K562 (cell line): ENCODE data around the gene ELOF1. TPM values are rescaled to one million over a fixed set of nuclear protein-coding genes. Genes with fewer than 3 reads are reported as not detected.

ENCODE experiments used
- ATAC-seq: fragments of 200-7000 bp; cut with Tn5 transposase; 3 replicates; pipeline ENCODE4 v1.9.1; 2020; ENCODE audit warnings: moderate library complexity
- BruUV-seq: library from RNA; stranded (reverse); fragments of 400-500 nt; replicated peaks from 2 replicates; lab custom pipeline; 2021; lab: Mats Ljungman, UMichigan
- CTCF ChIA-PET: fragments of 300-600 bp; formaldehyde crosslinking; extraction: SDS; loops from one replicate; lab custom pipeline; 2021; ENCODE audit warnings: low intra/inter-chr PET ratio; lab: Yijun Ruan, JAX
- POLR2A ChIA-PET: fragments of 300-600, 350-650 bp; sonication (Branson Sonifier 250); formaldehyde crosslinking; extraction: SDS; loops from one replicate; lab custom pipeline; 2021; ENCODE audit warnings: antibody characterized with exemption, inconsistent platforms; lab: Yijun Ruan, JAX
- DNase-seq, 4 experiments: peaks; one replicate each; pipeline versions ENCODE4 v3.0.0 to v3.0.0-alpha.2; 2011 to 2018; ENCODE audit warnings: low spot score in 3 of 4, mixed read lengths in 3 of 4; ENCODE audit errors: extremely low read depth in 1 of 4
- FAIRE-seq: peaks from 2 replicates; lab custom pipeline; 2011; peaks lifted over from hg19 to GRCh38; lab: Jason Lieb, UNC
- H2AFZ ChIP-seq: 2 replicates; pipeline ENCODE4 v1.6.0; 2011; ENCODE audit warnings: low read depth, low read length, control low read depth, inconsistent platforms
- H3K27ac ChIP-seq: fragments of 200-600 bp; 3 replicates; pipeline ENCODE4 v1.8.0; 2011; ENCODE audit warnings: low read depth, mild to moderate bottlenecking, control low read depth, inconsistent platforms, low read length, moderate library complexity, mixed read lengths; ENCODE audit errors: extremely low read depth
- H3K27me3 ChIP-seq, 2 experiments: fragments of 300-600 bp in 1 of 2; 2 replicates in 1 of 2; 3 replicates in 1 of 2; pipeline versions ENCODE4 v1.6.0 to v1.8.0; 2011; ENCODE audit warnings: inconsistent platforms in 2 of 2, low read length in 2 of 2, mild to moderate bottlenecking in 1 of 2, mixed read lengths in 1 of 2, moderate library complexity in 1 of 2; ENCODE audit not compliant: control insufficient read depth in 2 of 2, insufficient read depth in 2 of 2
- H3K36me3 ChIP-seq: fragments of 300-600 bp; 3 replicates; pipeline ENCODE4 v1.8.0; 2011; ENCODE audit warnings: mild to moderate bottlenecking, low read length, inconsistent platforms; ENCODE audit not compliant: control insufficient read depth, insufficient read depth
- H3K4me1 ChIP-seq, 2 experiments: fragments of 200-600 bp in 1 of 2; replicated peaks in 1 of 2; 2 replicates in 1 of 2; 3 replicates in 1 of 2; pipeline versions ENCODE4 v1.5.1 to v1.8.0; 2011; ENCODE audit warnings: inconsistent platforms in 2 of 2, low read length in 2 of 2, mild to moderate bottlenecking in 1 of 2, mixed read lengths in 1 of 2, moderate library complexity in 1 of 2; ENCODE audit not compliant: control insufficient read depth in 2 of 2, insufficient read depth in 2 of 2
- H3K4me2 ChIP-seq: 2 replicates; pipeline ENCODE4 v1.6.1; 2011; ENCODE audit warnings: low read length, control low read depth, inconsistent platforms, mixed read lengths; ENCODE audit not compliant: insufficient read depth
- H3K4me3 ChIP-seq: fragments of 200-600 bp; sonication (generic), shearing (Covaris generic); 2 replicates; pipeline ENCODE4 v1.5.1; 2016; ENCODE audit warnings: control low read depth, inconsistent platforms
- H3K79me2 ChIP-seq: fragments of 200-600 bp; 3 replicates; pipeline ENCODE4 v1.8.0; 2011; ENCODE audit warnings: low read length, inconsistent platforms; ENCODE audit not compliant: control insufficient read depth, insufficient read depth
- H3K9ac ChIP-seq, 2 experiments: 2 replicates each; pipeline versions ENCODE4 v1.6.0 to v1.6.1; 2011; ENCODE audit warnings: low read depth in 2 of 2, low read length in 2 of 2, control low read depth in 1 of 2, inconsistent platforms in 1 of 2, mild to moderate bottlenecking in 1 of 2, mixed read lengths in 1 of 2; ENCODE audit not compliant: insufficient read depth in 1 of 2
- H3K9me1 ChIP-seq: one replicate; pipeline ENCODE4 v1.6.0; 2011; ENCODE audit warnings: inconsistent platforms, mild to moderate bottlenecking, low read length, moderate library complexity; ENCODE audit not compliant: control insufficient read depth, insufficient read depth
- H3K9me3 ChIP-seq: replicated peaks from 2 replicates; pipeline ENCODE4 v1.5.1; 2011; ENCODE audit warnings: low read depth, low read length, inconsistent platforms; ENCODE audit not compliant: control insufficient read depth, insufficient read depth
- H4K20me1 ChIP-seq: replicated peaks from 2 replicates; pipeline ENCODE4 v1.6.1; 2011; ENCODE audit warnings: low read length, inconsistent platforms, mixed read lengths; ENCODE audit not compliant: control insufficient read depth, insufficient read depth
- ADNP ChIP-seq: fragments of 200-800 bp; sonication (Bioruptor generic); IDR thresholded peaks from 2 replicates; pipeline ENCODE4 v1.6.1; 2016; ENCODE audit warnings: missing genetic modification characterization, missing compliant biosample characterization
- CBFA2T3 ChIP-seq: fragments of 450-650 bp; IDR thresholded peaks from 2 replicates; pipeline ENCODE4 v1.6.1; 2017
- EGR1 ChIP-seq: fragments of 450-650 bp; conservative IDR thresholded peaks from 2 replicates; pipeline ENCODE4 v1.6.1; 2017; ENCODE audit warnings: mild to moderate bottlenecking
- HNRNPUL1 ChIP-seq: fragments of 200-400 bp; formaldehyde crosslinking; IDR thresholded peaks from 2 replicates; pipeline ENCODE4 v1.6.1; 2017; ENCODE audit warnings: low read length
- JUN ChIP-seq, 2 experiments: sonication (generic) in 1 of 2; formaldehyde crosslinking in 1 of 2; IDR thresholded peaks; 2 replicates each; pipeline versions ENCODE4 v1.6.1 to v1.8.0; 2012 to 2022; ENCODE audit warnings: borderline replicate concordance in 2 of 2, mild to moderate bottlenecking in 2 of 2, improper control_type of control experiment in 1 of 2, low read depth in 1 of 2, low read length in 1 of 2, missing genetic modification reagents in 1 of 2
- LEF1 ChIP-seq: fragments of 450-650 bp; IDR thresholded peaks from 2 replicates; pipeline ENCODE4 v1.6.1; 2016; ENCODE audit warnings: mild to moderate bottlenecking
- NCOA6 ChIP-seq: fragments of 450-650 bp; IDR thresholded peaks from 2 replicates; pipeline ENCODE4 v1.6.1; 2017; ENCODE audit warnings: mild to moderate bottlenecking
- RAD21 ChIP-seq, 2 experiments: fragments of 250-450 bp in 1 of 2; fragments of 450-650 bp in 1 of 2; sonication (Bioruptor Pico) in 1 of 2; formaldehyde crosslinking in 1 of 2; IDR thresholded peaks in 1 of 2; conservative IDR thresholded peaks in 1 of 2; 2 replicates each; pipeline versions ENCODE4 v1.4.0 to v1.8.0; 2020 to 2022; ENCODE audit warnings: mild to moderate bottlenecking in 2 of 2, moderate library complexity in 1 of 2
- RB1 ChIP-seq: fragments of 450-650 bp; IDR thresholded peaks from 2 replicates; pipeline ENCODE4 v1.6.1; 2017; ENCODE audit warnings: low read depth, mild to moderate bottlenecking
- ZNF239 ChIP-seq: fragments of 250-450 bp; sonication (Bioruptor Pico); IDR thresholded peaks from 2 replicates; pipeline ENCODE4 v1.4.0; 2020; ENCODE audit warnings: mild to moderate bottlenecking
- ZNF384 ChIP-seq: IDR thresholded peaks from 2 replicates; pipeline ENCODE4 v1.6.1; 2012; ENCODE audit warnings: low read depth, low read length, improper control_type of control experiment
- ZNF584 ChIP-seq: fragments of 200-800 bp; sonication (Bioruptor generic); IDR thresholded peaks from 2 replicates; pipeline ENCODE4 v1.6.1; 2016; ENCODE audit warnings: low read depth, mild to moderate bottlenecking, missing genetic modification characterization, missing compliant biosample characterization
- ZNF655 ChIP-seq: fragments of 250-450 bp; sonication (Bioruptor Pico); IDR thresholded peaks from 2 replicates; pipeline ENCODE4 v1.5.0; 2021
- ZNF79 ChIP-seq: fragments of 250-450 bp; sonication (Bioruptor Pico); IDR thresholded peaks from 2 replicates; pipeline ENCODE4 v1.4.0; 2020; ENCODE audit warnings: low read depth, mild to moderate bottlenecking, moderate library complexity
- WGBS: fragments of 100-300 bp; shearing (Covaris generic); methylation state at CpG from one replicate; pipeline ENCODE4 v1.1.6; 2016; ENCODE audit warnings: low coverage, mixed read lengths; ENCODE audit not compliant: insufficient coverage; ENCODE audit errors: missing lambda C conversion rate; 5-methylcytosine and 5-hydroxymethylcytosine counted together
- in situ Hi-C: fragments of 300-500 bp; cut with MboI; formaldehyde crosslinking; loops from 4 replicates; pipeline ENCODE4 v1.15.0; 2018; ENCODE audit warnings: inconsistent platforms, mixed read lengths
- intact Hi-C: fragments of 100-400 bp; cut with micrococcal nuclease; formaldehyde crosslinking; loops from 2 replicates; pipeline ENCODE4 v1.14.2; 2022
- polyA plus RNA-seq, 8 experiments: library from polyadenylated mRNA; depleted of rRNA in 4 of 8; stranded (reverse) in 5 of 8; unstranded in 3 of 8; fragments of >200 nt; fragmentation: Nextera tagmentation in 2 of 8; fragmentation: Illumina TruSeq in 1 of 8; extraction: Ambion mirVana in 2 of 8; extraction: Trizol in 1 of 8; gene quantifications; 2 replicates each; pipeline versions ENCODE4 v1.2.1 to v1.2.3, GENCODE V29; 2011 to 2014; ENCODE audit warnings: inconsistent platforms in 1 of 8, missing spikeins in 1 of 8
- total RNA-seq, 7 experiments: library from RNA; depleted of rRNA in 6 of 7; stranded (reverse); fragments of >200 nt in 6 of 7; fragmentation: Illumina TruSeq in 2 of 7; extraction: Trizol in 2 of 7; gene quantifications; 2 replicates each; pipeline versions ENCODE4 v1.2.1 to v1.2.3, GENCODE V29; 2011 to 2021; ENCODE audit warnings: low replicate concordance in 1 of 7
- TF ChIP-seq, protein P1 (sequence below): fragments of 450-650 bp; formaldehyde crosslinking; IDR thresholded peaks from 2 replicates; pipeline ENCODE4 v1.4.0; 2020; ENCODE audit warnings: mild to moderate bottlenecking, moderate library complexity
- TF ChIP-seq, protein P2 (sequence below), 2 experiments: fragments of 450-650 bp; conservative IDR thresholded peaks; 2 replicates each; pipeline ENCODE4 v1.6.1; 2017; ENCODE audit warnings: mild to moderate bottlenecking in 2 of 2, moderate library complexity in 2 of 2

The ELOF1 gene
- total and polyA plus RNA-seq, 9 of the 15 experiments (the other 6 are each of a cell fraction or from before 2014, with no cell fraction given) = 16.7 to 147 (median 74.2) TPM

GRCh38 chr19:11586331-11586730 lies 27.3 kb upstream of the ELOF1 start (continued):
- TF ChIP-seq, protein P1, sequence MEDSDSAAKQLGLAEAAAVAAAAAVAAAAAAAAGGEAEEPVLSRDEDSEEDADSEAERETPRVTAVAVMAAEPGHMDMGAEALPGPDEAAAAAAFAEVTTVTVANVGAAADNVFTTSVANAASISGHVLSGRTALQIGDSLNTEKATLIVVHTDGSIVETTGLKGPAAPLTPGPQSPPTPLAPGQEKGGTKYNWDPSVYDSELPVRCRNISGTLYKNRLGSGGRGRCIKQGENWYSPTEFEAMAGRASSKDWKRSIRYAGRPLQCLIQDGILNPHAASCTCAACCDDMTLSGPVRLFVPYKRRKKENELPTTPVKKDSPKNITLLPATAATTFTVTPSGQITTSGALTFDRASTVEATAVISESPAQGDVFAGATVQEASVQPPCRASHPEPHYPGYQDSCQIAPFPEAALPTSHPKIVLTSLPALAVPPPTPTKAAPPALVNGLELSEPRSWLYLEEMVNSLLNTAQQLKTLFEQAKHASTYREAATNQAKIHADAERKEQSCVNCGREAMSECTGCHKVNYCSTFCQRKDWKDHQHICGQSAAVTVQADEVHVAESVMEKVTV = no peak
- TF ChIP-seq, all 486 proteins: peak for 0

- Histone ChIP-seq H3K36me3 (no peaks in the 10 kb centered on the region), H3K4me3 (no peak overlapping the region), H3K9ac (peak overlapping the region; percentile 38 to 70; a peak in 2 of 4 replicates), H4K20me1 (no peaks in the 10 kb centered on the region), H3K27ac (peak overlapping the region; percentile 74; the same call in 2 of the 3 replicates), H2AFZ (peak overlapping the region; percentile 69), H3K4me1 (peaks cover 38 to 59% of the 10 kb centered on the region in 2 experiments), H3K79me2 (no peaks in the 10 kb centered on the region), H3K4me2 (peak overlapping the region; percentile 32), H3K27me3 (no peaks in the 10 kb centered on the region), H3K9me1 (no peaks in the 10 kb centered on the region), H3K9me3 (no peaks in the 10 kb centered on the region)
- peak; percentile 27 to 81 (median 36) for DNase-seq
- peak; percentile 81 for ATAC-seq
- in situ Hi-C loops (no loop called here), intact Hi-C loops (no loop called here)
- CTCF ChIA-PET = no interaction called here
- FAIRE-seq = peak; percentile 80
- 0% methylated on average over 3 of the region's 3 CpGs for WGBS
- BruUV-seq = no TSS peak
- POLR2A ChIA-PET = interaction anchor here (0.6 to 1.0 kb wide), 2 partner anchors 21 to 515 kb away, joined by 3 to 4 read pairs; no protein-coding TSS in a partner anchor
- no peak for TF ChIP-seq HNRNPUL1
- TF ChIP-seq, protein P2, sequence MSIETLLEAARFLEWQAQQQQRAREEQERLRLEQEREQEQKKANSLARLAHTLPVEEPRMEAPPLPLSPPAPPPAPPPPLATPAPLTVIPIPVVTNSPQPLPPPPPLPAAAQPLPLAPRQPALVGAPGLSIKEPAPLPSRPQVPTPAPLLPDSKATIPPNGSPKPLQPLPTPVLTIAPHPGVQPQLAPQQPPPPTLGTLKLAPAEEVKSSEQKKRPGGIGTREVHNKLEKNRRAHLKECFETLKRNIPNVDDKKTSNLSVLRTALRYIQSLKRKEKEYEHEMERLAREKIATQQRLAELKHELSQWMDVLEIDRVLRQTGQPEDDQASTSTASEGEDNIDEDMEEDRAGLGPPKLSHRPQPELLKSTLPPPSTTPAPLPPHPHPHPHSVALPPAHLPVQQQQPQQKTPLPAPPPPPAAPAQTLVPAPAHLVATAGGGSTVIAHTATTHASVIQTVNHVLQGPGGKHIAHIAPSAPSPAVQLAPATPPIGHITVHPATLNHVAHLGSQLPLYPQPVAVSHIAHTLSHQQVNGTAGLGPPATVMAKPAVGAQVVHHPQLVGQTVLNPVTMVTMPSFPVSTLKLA (conservative IDR thresholded peaks at IDR 0.05) = 0 out of 4 replicates have a peak, but pooled peaks of 1 of the 2 experiments have one; percentile 23
- TF ChIP-seq ADNP (tag) = 0 out of 2 replicates have a peak, but pooled peaks have one; percentile 66
- TF ChIP-seq JUN (IDR thresholded peaks at IDR 0.05; ENCODE audit: borderline replicate concordance, low read depth, low read length) = no peak
- no peak for TF ChIP-seq JUN (CRISPR knock-in tag; IDR thresholded peaks at IDR 0.05; ENCODE audit: borderline replicate concordance)
- peak; percentile 31; the same call in 1 of the 2 replicates for TF ChIP-seq ZNF79
- peak; percentile 86 for TF ChIP-seq EGR1
- no peak for TF ChIP-seq ZNF655 (CRISPR knock-in tag)
- TF ChIP-seq LEF1 = peak; percentile 61
- 0 out of 4 replicates have a peak, but pooled peaks of 1 of the 2 experiments have one; percentile 4 for TF ChIP-seq RAD21 (CRISPR knock-in tag; conservative IDR thresholded peaks at IDR 0.05 in 1 of 2, IDR thresholded peaks at IDR 0.05 in 1 of 2)
- peak; percentile 39; the same call in 1 of the 2 replicates for TF ChIP-seq ZNF239 (CRISPR knock-in tag)
- TF ChIP-seq ZNF384 = peak; percentile 58
- no peak for TF ChIP-seq RB1
- TF ChIP-seq NCOA6 = no peak
- TF ChIP-seq CBFA2T3 = peak; percentile 61
- TF ChIP-seq ZNF584 (CRISPR knock-in tag) = 0 out of 2 replicates have a peak, but pooled peaks have one; percentile 17
Observed at GRCh38 chr19:11581740-11582139, 22.7 kb upstream of the ELOF1 start.
